Right atrium auricular region (tissue), 2 donors: Measurements from ENCODE around the gene CCT7. TPM values are rescaled to one million over a fixed set of nuclear protein-coding genes. Genes with fewer than 3 reads are reported as not detected.

Source experiments
- DNase-seq: peaks from one replicate; pipeline ENCODE4 v3.0.0-alpha.2; 2019; ENCODE audit warnings: low spot score
- H3K27ac ChIP-seq, 2 donors: fragments of 200-600 bp; sonication (generic); 1 replicate in 1 of 2; 2 replicates in 1 of 2; pipeline ENCODE4 v1.5.1; 2016 to 2019
- H3K27me3 ChIP-seq, 2 donors: fragments of 200-600 bp; sonication (generic); one replicate each; pipeline versions ENCODE4 v1.5.1 to v1.6.0; 2017 to 2019
- H3K36me3 ChIP-seq: fragments of 200-600 bp; sonication (generic); one replicate; pipeline ENCODE4 v1.5.1; 2016
- H3K4me1 ChIP-seq, 2 donors: fragments of 200-600 bp; sonication (generic); one replicate each; pipeline versions ENCODE4 v1.5.1 to v1.6.0; 2017 to 2019
- H3K4me3 ChIP-seq, 2 donors: fragments of 200-600 bp; sonication (generic); 1 replicate in 1 of 2; 2 replicates in 1 of 2; pipeline ENCODE4 v1.5.1; 2017 to 2019; ENCODE audit warnings: mild to moderate bottlenecking in 1 of 2, moderate library complexity in 1 of 2
- H3K9me3 ChIP-seq, 2 donors: fragments of 200-600 bp; sonication (generic); one replicate each; pipeline ENCODE4 v1.5.1; 2019
- CTCF ChIP-seq, 2 donors: fragments of 200-600 bp; sonication (generic); IDR thresholded peaks; one replicate each; pipeline ENCODE4 v1.5.1; 2019; ENCODE audit warnings: antibody characterized with exemption in 2 of 2
- total RNA-seq, 2 donors: library from RNA; depleted of rRNA; stranded (reverse); fragments of >200 nt; gene quantifications; one replicate each; pipeline ENCODE4 v1.1.0, GENCODE V29; 2016

Gene CCT7
- total RNA-seq, 2 donors from 2014 or later = 154 to 191 TPM

DNA sequence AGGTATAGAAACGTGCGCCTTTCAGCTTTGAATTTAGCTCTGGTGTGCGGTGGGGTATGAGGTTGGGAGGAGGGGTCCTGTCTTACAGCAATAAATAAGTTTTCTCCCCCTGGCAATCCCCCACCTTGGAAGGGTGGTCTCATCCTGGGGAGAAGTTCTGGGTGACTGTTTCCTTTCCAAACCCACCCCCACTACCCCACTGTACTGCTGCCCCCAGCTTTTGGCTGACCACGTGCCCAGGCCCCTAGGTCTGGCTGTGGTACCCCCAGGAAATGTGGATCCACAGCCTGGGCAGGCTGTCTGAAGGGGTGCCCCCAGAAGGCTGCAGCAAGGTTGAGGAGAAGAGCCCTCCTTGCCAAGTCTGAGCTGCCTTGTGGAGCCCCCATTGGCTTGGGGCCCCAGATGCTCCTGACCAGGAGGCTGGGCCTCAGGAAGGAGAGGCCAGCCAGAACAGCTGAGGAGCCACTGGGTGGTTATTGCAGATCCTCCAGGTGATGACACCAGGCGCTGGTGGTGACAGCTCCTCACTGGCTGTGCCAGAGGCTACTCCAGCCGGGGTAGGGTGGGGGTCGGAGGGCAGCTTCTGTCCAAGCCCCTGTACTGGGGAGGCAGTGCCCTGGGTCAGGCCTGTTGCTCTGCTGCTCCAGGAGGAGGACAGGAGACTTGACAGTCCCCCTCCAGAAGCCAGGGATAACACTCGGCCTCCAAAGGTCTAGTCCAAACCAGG is 24.2 kb downstream of the CCT7 start:
- H3K27ac ChIP-seq = no peak overlapping the region
- H3K4me1 ChIP-seq = no peaks in the 10 kb centered on the region
- no peaks in the 10 kb centered on the region for H3K27me3 ChIP-seq
- TF ChIP-seq CTCF (IDR thresholded peaks at IDR 0.05) = no peak
- no peak for DNase-seq
- no peak overlapping the region for H3K4me3 ChIP-seq
- no peaks in the 10 kb centered on the region for H3K9me3 ChIP-seq
- peaks cover 18% of the 10 kb centered on the region for H3K36me3 ChIP-seq

DNA sequence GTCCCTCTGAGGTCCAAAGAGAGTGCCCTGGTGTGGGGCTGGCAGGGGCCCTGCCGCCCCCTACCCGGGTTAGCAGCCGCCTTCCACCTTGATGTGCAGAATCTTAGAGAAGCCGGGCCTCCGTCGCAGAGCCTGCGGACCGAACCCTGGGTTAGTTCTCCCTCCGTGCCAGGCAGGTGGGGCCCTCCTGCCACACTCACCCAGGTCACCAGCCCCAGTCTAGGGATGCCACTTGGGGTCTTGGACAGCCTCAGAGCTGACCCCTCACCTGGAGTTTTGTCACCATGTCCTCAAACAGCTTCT is 24.8 kb downstream of the CCT7 start:
- Histone ChIP-seq H3K9me3 (no peaks in the 10 kb centered on the region), H3K4me1 (no peaks in the 10 kb centered on the region), H3K27ac (no peak overlapping the region), H3K36me3 (peaks cover 12% of the 10 kb centered on the region), H3K4me3 (no peak overlapping the region), H3K27me3 (no peaks in the 10 kb centered on the region)
- TF ChIP-seq CTCF (IDR thresholded peaks at IDR 0.05) = no peak
- no peak for DNase-seq

- Histone ChIP-seq H3K36me3 (peaks cover 8% of the 10 kb centered on the region), H3K9me3 (no peaks in the 10 kb centered on the region), H3K27ac (no peak overlapping the region), H3K4me1 (no peaks in the 10 kb centered on the region), H3K27me3 (no peaks in the 10 kb centered on the region), H3K4me3 (no peak overlapping the region)
- TF ChIP-seq CTCF (IDR thresholded peaks at IDR 0.05) = no peak
- no peak for DNase-seq
These were observed 25.2 kb downstream of the CCT7 start for GRCh38 chr2:73259276-73259675.

DNA sequence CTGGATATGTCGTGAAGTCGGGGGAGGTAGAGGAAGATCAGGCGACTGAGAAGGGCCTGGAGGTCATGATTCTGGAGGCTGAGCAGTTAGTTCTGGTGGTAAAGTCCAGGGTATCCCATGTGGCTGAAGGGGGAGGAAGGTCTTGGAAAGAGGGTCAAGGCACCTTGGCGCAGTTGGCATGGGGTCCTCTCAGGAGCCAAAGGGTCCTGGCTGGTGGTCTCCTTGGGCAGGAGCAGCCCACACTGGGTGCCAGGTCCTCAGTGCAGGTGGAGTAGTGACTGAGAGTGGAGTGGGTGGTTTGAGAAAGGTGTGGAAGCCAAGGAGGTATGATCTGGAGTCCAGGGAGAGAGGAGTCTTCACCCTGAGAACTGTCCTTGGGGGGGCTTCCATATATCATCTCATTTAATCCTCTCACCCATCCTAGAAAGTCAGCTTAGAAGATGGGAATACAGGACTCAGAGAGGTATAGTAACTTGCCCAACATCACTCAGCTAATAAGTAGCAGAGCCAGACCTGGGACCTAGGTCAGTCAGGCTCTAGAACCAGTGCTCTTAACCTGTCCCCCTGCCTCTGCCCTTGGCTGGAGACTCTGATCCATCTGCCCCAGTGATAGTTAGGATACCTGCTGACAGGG is 25.7 kb downstream of the CCT7 start:
- Histone ChIP-seq H3K4me3 (no peak overlapping the region), H3K27me3 (no peaks in the 10 kb centered on the region), H3K9me3 (no peaks in the 10 kb centered on the region), H3K4me1 (no peaks in the 10 kb centered on the region), H3K36me3 (peaks cover 3% of the 10 kb centered on the region), H3K27ac (no peak overlapping the region)
- no peak for TF ChIP-seq CTCF (IDR thresholded peaks at IDR 0.05)
- DNase-seq = no peak

DNA sequence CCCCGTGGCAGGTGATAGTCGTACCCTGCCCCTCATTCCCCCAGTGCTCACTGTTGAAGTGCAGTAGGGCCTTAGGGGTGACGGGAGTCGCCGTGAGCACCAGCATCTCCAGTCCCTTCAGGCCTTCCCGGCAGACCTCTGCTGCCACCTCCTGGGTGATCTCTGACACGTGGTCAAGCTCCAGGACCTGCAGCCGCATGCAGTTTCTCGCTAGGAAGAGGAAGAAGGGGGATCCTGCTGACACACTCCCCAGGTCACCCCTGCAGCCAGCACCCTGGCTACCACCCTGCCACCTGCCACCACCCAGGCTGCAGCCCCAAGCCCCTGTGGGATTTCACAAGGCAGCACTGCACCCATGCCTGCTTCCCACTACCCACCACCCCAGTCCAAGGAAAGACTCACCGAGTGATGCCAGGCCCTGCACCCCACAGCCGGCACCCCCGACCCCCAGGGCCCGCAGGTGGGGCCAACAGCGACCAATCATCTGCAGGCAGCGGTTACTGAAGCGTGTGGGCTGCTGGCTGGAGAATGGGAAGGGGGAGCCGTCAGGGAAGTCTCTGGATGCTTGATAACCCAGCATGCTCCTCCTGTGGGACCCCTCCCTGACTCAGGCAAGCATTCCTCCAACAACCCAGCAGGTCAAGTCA is 26.4 kb downstream of the CCT7 start:
- TF ChIP-seq CTCF (IDR thresholded peaks at IDR 0.05) = peak in 1 of 2 donors; percentile 56
- Histone ChIP-seq H3K27me3 (no peaks in the 10 kb centered on the region), H3K4me1 (no peaks in the 10 kb centered on the region), H3K36me3 (no peaks in the 10 kb centered on the region), H3K9me3 (no peaks in the 10 kb centered on the region), H3K27ac (no peak overlapping the region), H3K4me3 (no peak overlapping the region)
- no peak for DNase-seq
